Loucy (cell line): ENCODE measurements around the gene WBP2.

ENCODE experiments used
- H2AFZ ChIP-seq: fragments of 200-600 bp; sonication (generic); 2 replicates; pipeline ENCODE4 v1.6.0; 2016; ENCODE audit warnings: antibody characterized with exemption, mild to moderate bottlenecking, low read length, moderate library complexity
- H3F3A ChIP-seq: fragments of 200-600 bp; 2 replicates; pipeline ENCODE4 v1.6.0; 2016; ENCODE audit warnings: antibody characterized with exemption, low read depth, mild to moderate bottlenecking
- H3K27me3 ChIP-seq: fragments of 200-600 bp; sonication (generic); 2 replicates; pipeline ENCODE4 v1.6.1; 2014; ENCODE audit warnings: low read length, mild to moderate bottlenecking; ENCODE audit not compliant: insufficient read depth, poor library complexity, severe bottlenecking
- H3K36me3 ChIP-seq: fragments of 200-600 bp; sonication (generic); 2 replicates; pipeline ENCODE4 v1.6.1; 2016; ENCODE audit warnings: low read length; ENCODE audit not compliant: insufficient read depth
- H3K4me1 ChIP-seq: fragments of 200-600 bp; sonication (generic); 2 replicates; pipeline ENCODE4 v1.5.1; 2014; ENCODE audit warnings: low read length, mild to moderate bottlenecking; ENCODE audit not compliant: insufficient read depth, poor library complexity, severe bottlenecking
- H3K4me2 ChIP-seq: fragments of 200-600 bp; sonication (generic); 2 replicates; pipeline ENCODE4 v1.6.0; 2014; ENCODE audit warnings: antibody characterized with exemption, low read length, low read depth, mild to moderate bottlenecking; ENCODE audit not compliant: poor library complexity, severe bottlenecking
- H3K4me3 ChIP-seq: fragments of 200-600 bp; sonication (generic); 2 replicates; pipeline ENCODE4 v1.5.1; 2014; ENCODE audit warnings: low read length, mild to moderate bottlenecking, mixed read lengths; ENCODE audit not compliant: poor library complexity, severe bottlenecking
- H3K79me2 ChIP-seq: fragments of 200-600 bp; sonication (generic); 2 replicates; pipeline ENCODE4 v1.6.1; 2014; ENCODE audit warnings: low read length; ENCODE audit not compliant: insufficient read depth
- H3K9ac ChIP-seq: fragments of 200-600 bp; sonication (generic); 2 replicates; pipeline ENCODE4 v1.6.0; 2014; ENCODE audit warnings: mild to moderate bottlenecking, low read depth, low read length, moderate library complexity; ENCODE audit not compliant: poor library complexity, severe bottlenecking
- H3K9me2 ChIP-seq: fragments of 200-600 bp; sonication (generic); replicated peaks from 2 replicates; pipeline ENCODE4 v1.6.1; 2016; ENCODE audit warnings: low read depth, low read length, mixed read lengths
- H3K9me3 ChIP-seq: fragments of 200-600 bp; sonication (generic); 2 replicates; pipeline ENCODE4 v1.6.1; 2014; ENCODE audit warnings: mild to moderate bottlenecking, antibody characterized with exemption, low read length, low read depth; ENCODE audit not compliant: insufficient read depth
- H4K20me1 ChIP-seq: fragments of 200-600 bp; sonication (generic); 2 replicates; pipeline ENCODE4 v1.6.0; 2014; ENCODE audit warnings: antibody characterized with exemption, low read length, mild to moderate bottlenecking; ENCODE audit not compliant: insufficient read depth, poor library complexity, severe bottlenecking
- EZH2phosphoT487 ChIP-seq: fragments of 200-600 bp; IDR thresholded peaks from 2 replicates; pipeline ENCODE4 v1.6.1; 2018; ENCODE audit warnings: antibody characterized with exemption, mild to moderate bottlenecking, moderate library complexity, borderline replicate concordance
- TF ChIP-seq, protein P1 (sequence below): fragments of 200-600 bp; sonication (generic); conservative IDR thresholded peaks from 2 replicates; pipeline ENCODE4 v1.5.1; 2014; ENCODE audit warnings: mild to moderate bottlenecking, antibody characterized with exemption, low read length

Gene WBP2

DNA sequence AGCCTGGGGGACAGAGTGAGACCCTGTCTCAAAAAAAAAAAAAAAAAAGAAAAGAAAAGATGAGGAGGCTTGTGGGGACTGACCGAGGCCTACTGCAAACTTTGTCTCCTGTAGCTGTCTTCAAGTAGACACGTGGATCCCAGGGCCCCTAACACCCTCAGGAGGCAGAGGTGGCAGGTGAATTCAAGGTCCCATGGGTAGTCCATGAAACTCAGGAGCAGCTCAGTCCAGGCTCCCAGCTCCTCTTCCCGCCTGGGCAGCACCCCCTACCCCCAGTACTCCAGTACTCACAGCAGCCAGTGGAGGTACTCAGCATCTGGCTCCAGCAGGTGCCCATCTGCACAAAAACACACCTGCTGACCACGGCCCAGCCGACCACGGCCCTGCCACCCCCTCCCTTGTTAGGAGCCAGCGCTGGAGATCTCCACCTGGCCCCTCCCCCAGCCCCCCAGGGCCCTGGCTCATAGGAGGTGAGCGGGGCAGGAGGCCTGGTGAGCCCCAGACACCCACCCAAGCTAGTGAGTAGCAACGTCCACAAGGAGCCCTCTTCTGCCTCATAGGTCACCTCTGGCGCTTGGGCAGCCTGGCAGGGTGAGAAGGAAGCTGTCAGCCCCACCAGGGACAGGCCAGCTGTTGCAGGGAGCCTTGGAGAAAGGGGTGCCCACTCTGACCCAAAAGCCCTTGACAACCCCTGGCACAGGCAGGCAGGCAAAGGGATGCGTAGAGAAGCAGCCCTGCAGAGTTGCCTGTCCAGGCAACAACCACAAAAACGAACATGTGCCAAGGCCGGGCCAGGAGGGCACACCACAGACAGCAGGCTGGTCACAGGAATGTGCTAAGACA is 45.8 kb upstream of the WBP2 start:
- H3K4me1 ChIP-seq = peaks cover 25% of the 10 kb centered on the region
- peaks cover 38% of the 10 kb centered on the region for H3K79me2 ChIP-seq
- H3K9me2 ChIP-seq = no peaks in the 10 kb centered on the region
- H3K4me2 ChIP-seq = no peak overlapping the region
- H3K36me3 ChIP-seq = peaks cover 28% of the 10 kb centered on the region; the same call in 1 of the 2 replicates
- peaks cover 5% of the 10 kb centered on the region for H3F3A ChIP-seq
- H2AFZ ChIP-seq = no peak overlapping the region
- H3K9ac ChIP-seq = no peak overlapping the region
- H4K20me1 ChIP-seq = peaks cover 6% of the 10 kb centered on the region
- H3K27me3 ChIP-seq = no peaks in the 10 kb centered on the region
- H3K9me3 ChIP-seq = no peaks in the 10 kb centered on the region
- no peak overlapping the region for H3K4me3 ChIP-seq
- TF ChIP-seq EZH2phosphoT487 = no peak
- TF ChIP-seq, protein P1, sequence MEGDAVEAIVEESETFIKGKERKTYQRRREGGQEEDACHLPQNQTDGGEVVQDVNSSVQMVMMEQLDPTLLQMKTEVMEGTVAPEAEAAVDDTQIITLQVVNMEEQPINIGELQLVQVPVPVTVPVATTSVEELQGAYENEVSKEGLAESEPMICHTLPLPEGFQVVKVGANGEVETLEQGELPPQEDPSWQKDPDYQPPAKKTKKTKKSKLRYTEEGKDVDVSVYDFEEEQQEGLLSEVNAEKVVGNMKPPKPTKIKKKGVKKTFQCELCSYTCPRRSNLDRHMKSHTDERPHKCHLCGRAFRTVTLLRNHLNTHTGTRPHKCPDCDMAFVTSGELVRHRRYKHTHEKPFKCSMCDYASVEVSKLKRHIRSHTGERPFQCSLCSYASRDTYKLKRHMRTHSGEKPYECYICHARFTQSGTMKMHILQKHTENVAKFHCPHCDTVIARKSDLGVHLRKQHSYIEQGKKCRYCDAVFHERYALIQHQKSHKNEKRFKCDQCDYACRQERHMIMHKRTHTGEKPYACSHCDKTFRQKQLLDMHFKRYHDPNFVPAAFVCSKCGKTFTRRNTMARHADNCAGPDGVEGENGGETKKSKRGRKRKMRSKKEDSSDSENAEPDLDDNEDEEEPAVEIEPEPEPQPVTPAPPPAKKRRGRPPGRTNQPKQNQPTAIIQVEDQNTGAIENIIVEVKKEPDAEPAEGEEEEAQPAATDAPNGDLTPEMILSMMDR = no peak

DNA sequence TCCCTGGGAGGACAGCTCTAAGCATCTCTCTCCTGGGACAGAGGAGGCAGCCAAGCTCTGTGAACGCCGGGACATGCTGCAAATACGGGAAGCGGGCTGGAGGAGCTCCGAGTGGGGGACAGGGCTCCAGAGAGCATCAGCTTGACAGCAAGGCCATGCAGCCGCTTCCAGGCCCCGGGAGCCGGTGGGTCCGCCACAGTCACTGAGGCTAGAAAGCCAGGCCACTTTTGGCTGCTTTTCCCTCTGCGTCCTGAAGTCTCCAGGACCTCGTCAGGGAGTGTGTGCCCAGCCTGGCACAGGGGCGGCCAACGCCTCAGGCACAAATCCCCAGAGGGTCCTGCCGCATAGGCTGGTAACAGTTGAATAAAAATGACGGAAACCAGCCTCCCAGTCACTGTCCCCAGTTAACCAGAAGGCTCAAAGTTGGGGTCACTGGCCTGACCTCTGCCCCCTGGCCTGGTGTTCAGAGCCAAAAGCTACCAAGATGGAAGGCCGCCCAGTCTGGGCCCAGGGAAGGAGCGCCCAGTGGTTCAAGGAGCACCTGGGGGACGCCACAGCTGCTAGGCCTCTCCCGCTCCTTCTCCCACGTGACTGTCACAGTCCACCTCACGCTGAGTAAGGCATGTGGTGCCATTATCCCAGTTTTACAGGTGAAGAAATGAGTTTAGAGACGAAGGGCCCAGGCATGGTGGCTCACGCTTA is 44.8 kb upstream of the WBP2 start:
- H3K4me1 ChIP-seq = peaks cover 30% of the 10 kb centered on the region
- no peaks in the 10 kb centered on the region for H3K9me3 ChIP-seq
- no peak overlapping the region for H2AFZ ChIP-seq
- H3K79me2 ChIP-seq = peaks cover 48% of the 10 kb centered on the region
- no peaks in the 10 kb centered on the region for H3K27me3 ChIP-seq
- H3F3A ChIP-seq = peaks cover 5% of the 10 kb centered on the region
- H3K36me3 ChIP-seq = peaks cover 28% of the 10 kb centered on the region; the same call in 1 of the 2 replicates
- H3K9ac ChIP-seq = no peak overlapping the region
- H4K20me1 ChIP-seq = peaks cover 6% of the 10 kb centered on the region
- no peak overlapping the region for H3K4me3 ChIP-seq
- no peaks in the 10 kb centered on the region for H3K9me2 ChIP-seq
- no peak overlapping the region for H3K4me2 ChIP-seq
- no peak for TF ChIP-seq EZH2phosphoT487
- TF ChIP-seq, protein P1 = no peak

DNA sequence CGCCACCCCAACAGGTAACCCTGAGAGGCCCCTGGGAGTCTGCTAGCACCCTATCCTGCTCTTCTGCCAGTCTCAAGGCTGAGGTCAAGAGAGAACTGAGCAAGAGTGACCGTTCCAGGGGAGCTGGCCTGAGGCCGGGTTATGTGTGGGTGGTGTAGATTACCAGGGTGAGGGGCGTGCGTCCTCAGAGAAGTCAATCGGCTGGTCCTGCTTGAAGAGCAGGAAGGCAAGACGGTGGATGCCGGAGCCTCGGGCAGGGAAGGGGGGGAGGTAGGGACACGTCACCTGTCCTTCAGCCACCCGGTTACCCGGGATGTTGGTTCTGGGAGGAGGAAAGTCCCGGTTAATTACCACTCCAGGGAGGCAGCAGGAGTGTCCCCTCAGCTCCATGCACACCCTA is 44.2 kb upstream of the WBP2 start:
- H2AFZ ChIP-seq = no peak overlapping the region
- no peaks in the 10 kb centered on the region for H3K27me3 ChIP-seq
- peaks cover 5% of the 10 kb centered on the region for H3F3A ChIP-seq
- TF ChIP-seq, protein P1 = no peak
- no peak for TF ChIP-seq EZH2phosphoT487
- H3K4me2 ChIP-seq = no peak overlapping the region
- no peaks in the 10 kb centered on the region for H3K9me3 ChIP-seq
- H3K9me2 ChIP-seq = no peaks in the 10 kb centered on the region
- peaks cover 28% of the 10 kb centered on the region; the same call in 1 of the 2 replicates for H3K36me3 ChIP-seq
- peaks cover 32% of the 10 kb centered on the region for H3K4me1 ChIP-seq
- no peak overlapping the region for H3K9ac ChIP-seq
- peaks cover 51% of the 10 kb centered on the region for H3K79me2 ChIP-seq
- no peak overlapping the region for H3K4me3 ChIP-seq
- peaks cover 4% of the 10 kb centered on the region for H4K20me1 ChIP-seq
